ENCODE measurements around the gene ZBTB37. TPM values are rescaled to one million over a fixed set of nuclear protein-coding genes. Genes with fewer than 3 reads are reported as not detected.
"Not testable (repeated sequence)": the region's sequence is repeated elsewhere in the genome, so short reads cannot be mapped to it uniquely, and the experiment has no call there.

Gene ZBTB37
- total and polyA plus RNA-seq, 4 donors, result 8.5 to 27.9 (median 17.5) TPM

DNA sequence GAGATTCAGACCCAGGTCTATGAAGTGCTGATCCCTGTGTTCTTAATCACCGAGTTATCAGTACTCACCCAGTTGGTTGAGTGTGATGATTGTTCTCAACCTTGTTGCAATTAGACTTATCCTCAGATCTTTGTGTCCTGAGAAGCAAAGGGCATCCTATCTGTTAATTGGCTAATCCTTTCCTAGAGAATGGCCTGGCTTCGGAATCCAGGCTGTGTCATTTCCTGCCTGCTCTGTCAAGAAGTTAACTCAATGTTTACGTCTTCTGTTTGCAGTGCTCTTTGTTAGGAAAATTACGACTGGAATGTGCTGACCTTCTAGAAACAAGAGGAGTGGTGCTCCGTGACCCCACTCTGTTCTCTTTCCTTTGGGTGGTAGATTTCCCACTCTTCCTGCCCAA, 15.1 kb upstream of the ZBTB37 start:
- Histone ChIP-seq H3K36me3 (ENCODE audit: control insufficient read depth, insufficient read depth, low read length) (peaks cover 15% of the 10 kb centered on the region), H3K9me3 (ENCODE audit: control insufficient read depth, insufficient read depth, low read length) (no peaks in the 10 kb centered on the region), H3K4me1 (ENCODE audit: control insufficient read depth, insufficient read depth, low read length) (no peaks in the 10 kb centered on the region), H3K27ac (ENCODE audit: low read depth, low read length) (no peak overlapping the region), H3K4me3 (ENCODE audit: low read depth, low read length) (no peak overlapping the region), H3K27me3 (ENCODE audit: control insufficient read depth, insufficient read depth, low read length) (no peaks in the 10 kb centered on the region)
- WGBS (ENCODE audit: insufficient coverage), result 69% methylated on average over 4 of the region's 5 CpGs
- no peak for DNase-seq (ENCODE audit: low read depth in 4 of 6, low spot score in 6 of 6)

GRCh38 chr1:173856014-173856413, 12.2 kb upstream of the ZBTB37 start:
- Histone ChIP-seq H3K4me1 (ENCODE audit: control insufficient read depth, insufficient read depth, low read length) (no peaks in the 10 kb centered on the region), H3K9me3 (ENCODE audit: control insufficient read depth, insufficient read depth, low read length) (no peaks in the 10 kb centered on the region), H3K27ac (ENCODE audit: low read depth, low read length) (no peak overlapping the region), H3K27me3 (ENCODE audit: control insufficient read depth, insufficient read depth, low read length) (no peaks in the 10 kb centered on the region), H3K36me3 (ENCODE audit: control insufficient read depth, insufficient read depth, low read length) (peaks cover 22% of the 10 kb centered on the region), H3K4me3 (ENCODE audit: low read depth, low read length) (no peak overlapping the region)
- DNase-seq (ENCODE audit: low read depth in 4 of 6, low spot score in 6 of 6), result no peak
- 80% methylated on average over 1 of the region's 1 CpG for WGBS (ENCODE audit: insufficient coverage)

DNA sequence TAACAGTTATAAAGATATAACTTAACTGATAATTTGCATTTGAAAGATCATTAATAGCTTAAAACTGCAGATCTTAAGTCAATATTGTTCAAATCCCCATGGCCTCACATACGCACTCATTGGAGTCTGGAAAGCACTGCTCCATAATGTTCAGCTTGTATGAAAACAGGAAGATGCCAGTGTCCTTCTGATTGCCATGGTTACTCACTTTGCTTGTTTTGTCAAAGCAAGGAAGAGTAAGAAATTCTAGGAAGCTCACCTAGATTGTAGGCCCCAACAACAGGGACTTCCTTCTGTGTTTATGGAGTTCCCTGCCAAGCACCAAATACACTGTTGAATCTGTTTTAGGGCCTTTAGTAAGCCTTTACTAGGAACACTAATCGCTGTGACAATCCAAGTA, 11.3 kb upstream of the ZBTB37 start:
- H3K27ac ChIP-seq (ENCODE audit: low read depth, low read length), result no peak overlapping the region
- H3K36me3 ChIP-seq (ENCODE audit: control insufficient read depth, insufficient read depth, low read length), result peaks cover 29% of the 10 kb centered on the region
- no peaks in the 10 kb centered on the region for H3K9me3 ChIP-seq (ENCODE audit: control insufficient read depth, insufficient read depth, low read length)
- WGBS (ENCODE audit: insufficient coverage), result no CpG with 5 or more reads among the region's 2 CpGs
- no peaks in the 10 kb centered on the region for H3K27me3 ChIP-seq (ENCODE audit: control insufficient read depth, insufficient read depth, low read length)
- no peaks in the 10 kb centered on the region for H3K4me1 ChIP-seq (ENCODE audit: control insufficient read depth, insufficient read depth, low read length)
- no peak overlapping the region for H3K4me3 ChIP-seq (ENCODE audit: low read depth, low read length)
- DNase-seq (ENCODE audit: low read depth in 4 of 6, low spot score in 6 of 6), result no peak

DNA sequence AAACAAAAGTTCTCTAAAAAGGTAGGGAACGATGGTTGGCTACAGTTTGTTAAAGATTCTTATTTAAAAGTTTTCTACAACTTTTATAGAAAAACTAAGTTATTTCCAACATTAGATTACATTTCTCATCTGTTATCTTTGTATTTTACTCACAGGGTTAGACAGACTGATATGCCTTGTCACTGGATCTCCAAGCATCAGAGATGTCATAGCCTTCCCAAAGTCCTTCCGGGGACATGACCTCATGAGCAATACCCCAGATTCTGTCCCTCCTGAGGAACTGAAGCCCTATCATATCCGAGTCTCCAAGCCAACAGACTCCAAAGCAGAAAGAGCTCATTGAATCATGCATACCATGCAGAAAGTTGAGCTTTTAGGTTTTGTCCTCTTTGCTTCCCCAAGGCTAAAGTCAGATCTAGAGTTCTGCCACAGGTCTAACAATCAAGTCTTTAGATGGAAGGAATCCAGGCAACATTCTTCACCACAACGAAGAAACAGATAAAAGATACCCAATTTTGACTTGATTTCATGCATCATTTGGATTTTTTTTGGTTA, 10.7 kb upstream of the ZBTB37 start:
- no peak for DNase-seq (ENCODE audit: low read depth in 4 of 6, low spot score in 6 of 6)
- no peaks in the 10 kb centered on the region for H3K4me1 ChIP-seq (ENCODE audit: control insufficient read depth, insufficient read depth, low read length)
- H3K36me3 ChIP-seq (ENCODE audit: control insufficient read depth, insufficient read depth, low read length), result peaks cover 31% of the 10 kb centered on the region
- no peak overlapping the region for H3K27ac ChIP-seq (ENCODE audit: low read depth, low read length)
- H3K9me3 ChIP-seq (ENCODE audit: control insufficient read depth, insufficient read depth, low read length), result no peaks in the 10 kb centered on the region
- no peak overlapping the region for H3K4me3 ChIP-seq (ENCODE audit: low read depth, low read length)
- no peaks in the 10 kb centered on the region for H3K27me3 ChIP-seq (ENCODE audit: control insufficient read depth, insufficient read depth, low read length)
- 81% methylated on average over 2 of the region's 4 CpGs for WGBS (ENCODE audit: insufficient coverage)

GRCh38 chr1:173859547-173859946, 8.6 kb upstream of the ZBTB37 start:
- DNase-seq (ENCODE audit: low read depth in 4 of 6, low spot score in 6 of 6); H3K4me3 ChIP-seq (ENCODE audit: low read depth, low read length); H3K9me3 ChIP-seq (ENCODE audit: control insufficient read depth, insufficient read depth, low read length); H3K27me3 ChIP-seq (ENCODE audit: control insufficient read depth, insufficient read depth, low read length); H3K27ac ChIP-seq (ENCODE audit: low read depth, low read length); H3K4me1 ChIP-seq (ENCODE audit: control insufficient read depth, insufficient read depth, low read length): not testable (repeated sequence)
- H3K36me3 ChIP-seq (ENCODE audit: control insufficient read depth, insufficient read depth, low read length), result peaks cover 32% of the 10 kb centered on the region
- WGBS (ENCODE audit: insufficient coverage), result 100% methylated on average over 1 of the region's 5 CpGs

GRCh38 chr1:173860065-173860464, 8.1 kb upstream of the ZBTB37 start:
- no peaks in the 10 kb centered on the region for H3K9me3 ChIP-seq (ENCODE audit: control insufficient read depth, insufficient read depth, low read length)
- no peaks in the 10 kb centered on the region for H3K27me3 ChIP-seq (ENCODE audit: control insufficient read depth, insufficient read depth, low read length)
- no peak overlapping the region for H3K4me3 ChIP-seq (ENCODE audit: low read depth, low read length)
- WGBS (ENCODE audit: insufficient coverage), result no CpG with 5 or more reads among the region's 1 CpG
- H3K27ac ChIP-seq (ENCODE audit: low read depth, low read length), result no peak overlapping the region
- no peak for DNase-seq (ENCODE audit: low read depth in 4 of 6, low spot score in 6 of 6)
- H3K36me3 ChIP-seq (ENCODE audit: control insufficient read depth, insufficient read depth, low read length), result peaks cover 36% of the 10 kb centered on the region
- peaks cover 4% of the 10 kb centered on the region for H3K4me1 ChIP-seq (ENCODE audit: control insufficient read depth, insufficient read depth, low read length)

- Histone ChIP-seq H3K4me3 (ENCODE audit: low read depth, low read length) (no peak overlapping the region), H3K27ac (ENCODE audit: low read depth, low read length) (no peak overlapping the region), H3K27me3 (ENCODE audit: control insufficient read depth, insufficient read depth, low read length) (no peaks in the 10 kb centered on the region), H3K36me3 (ENCODE audit: control insufficient read depth, insufficient read depth, low read length) (peaks cover 29% of the 10 kb centered on the region), H3K9me3 (ENCODE audit: control insufficient read depth, insufficient read depth, low read length) (no peaks in the 10 kb centered on the region), H3K4me1 (ENCODE audit: control insufficient read depth, insufficient read depth, low read length) (peaks cover 4% of the 10 kb centered on the region)
- WGBS (ENCODE audit: insufficient coverage), result 96% methylated on average over 7 of the region's 7 CpGs
- DNase-seq (ENCODE audit: low read depth in 4 of 6, low spot score in 6 of 6), result no peak
These were observed 6.4 kb upstream of the ZBTB37 start for GRCh38 chr1:173861731-173862145.

DNA sequence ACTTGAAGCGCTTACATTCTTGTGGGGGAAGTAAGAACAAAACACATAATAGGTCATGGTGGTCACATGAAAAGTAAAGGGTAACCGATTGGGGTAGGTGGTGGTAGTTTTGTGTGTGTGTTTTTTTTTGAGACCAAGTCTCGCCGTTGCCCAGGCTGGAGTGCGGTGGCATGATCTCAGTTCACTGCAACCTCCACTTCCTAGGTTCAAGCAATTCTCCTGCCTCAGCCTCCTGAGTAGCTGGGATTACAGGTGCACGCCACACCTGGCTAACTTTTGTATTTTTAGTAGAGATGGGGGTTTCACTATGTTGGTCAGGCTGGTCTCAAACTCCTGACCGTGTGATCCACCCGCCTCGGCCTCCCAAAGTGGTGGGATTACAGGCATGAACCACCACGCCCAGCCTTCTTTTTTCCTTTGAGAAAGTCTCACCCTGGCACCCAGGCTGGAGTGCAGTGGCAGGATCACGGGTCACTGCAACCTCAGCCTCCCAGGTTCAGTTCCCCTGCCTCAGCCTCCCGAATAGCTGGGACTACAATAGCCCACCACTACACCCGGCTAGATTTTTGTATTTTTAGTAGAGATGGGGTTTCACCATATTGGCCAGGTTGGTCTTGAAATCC, 5.9 kb upstream of the ZBTB37 start:
- peaks cover 29% of the 10 kb centered on the region for H3K36me3 ChIP-seq (ENCODE audit: control insufficient read depth, insufficient read depth, low read length)
- no CpG with 5 or more reads among the region's 13 CpGs for WGBS (ENCODE audit: insufficient coverage)
- H3K27ac ChIP-seq (ENCODE audit: low read depth, low read length), result not testable (repeated sequence)

DNA sequence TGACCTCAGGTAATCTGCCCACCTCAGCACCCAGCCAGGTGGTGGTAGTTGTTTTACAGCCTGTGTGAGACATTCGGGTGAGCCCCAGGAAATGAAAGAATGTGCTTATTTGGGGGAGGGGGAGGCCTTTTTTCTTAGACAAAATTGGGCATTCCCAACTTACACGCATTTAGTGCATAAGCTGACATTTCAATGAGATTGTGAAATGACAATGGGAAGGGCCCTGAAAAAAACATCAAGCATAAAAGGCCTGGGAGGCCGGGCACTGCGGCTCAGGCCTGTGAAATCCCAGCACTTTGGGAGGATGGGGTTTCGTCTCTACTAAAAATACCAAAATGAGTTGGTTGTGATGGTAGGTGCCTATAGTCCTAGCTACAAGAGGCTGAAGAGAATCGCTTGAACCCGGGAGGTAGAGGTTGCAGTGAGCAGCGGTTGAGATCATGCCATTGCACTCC, 5.4 kb upstream of the ZBTB37 start:
- H3K9me3 ChIP-seq (ENCODE audit: control insufficient read depth, insufficient read depth, low read length), result no peaks in the 10 kb centered on the region
- 72% methylated on average over 3 of the region's 8 CpGs for WGBS (ENCODE audit: insufficient coverage)
- H3K36me3 ChIP-seq (ENCODE audit: control insufficient read depth, insufficient read depth, low read length), result peaks cover 29% of the 10 kb centered on the region
- H3K27ac ChIP-seq (ENCODE audit: low read depth, low read length), result no peak overlapping the region
- no peak for DNase-seq (ENCODE audit: low read depth in 4 of 6, low spot score in 6 of 6)
- no peaks in the 10 kb centered on the region for H3K27me3 ChIP-seq (ENCODE audit: control insufficient read depth, insufficient read depth, low read length)
- no peak overlapping the region for H3K4me3 ChIP-seq (ENCODE audit: low read depth, low read length)
- peaks cover 11% of the 10 kb centered on the region for H3K4me1 ChIP-seq (ENCODE audit: control insufficient read depth, insufficient read depth, low read length)

More for the DNA sequence above, 5.9 kb upstream of the ZBTB37 start:
- H3K4me1 ChIP-seq (ENCODE audit: control insufficient read depth, insufficient read depth, low read length); H3K4me3 ChIP-seq (ENCODE audit: low read depth, low read length); H3K27me3 ChIP-seq (ENCODE audit: control insufficient read depth, insufficient read depth, low read length); DNase-seq (ENCODE audit: low read depth in 4 of 6, low spot score in 6 of 6); H3K9me3 ChIP-seq (ENCODE audit: control insufficient read depth, insufficient read depth, low read length): not testable (repeated sequence)
